HEK293T (cell line): ENCODE results near the gene SEMA3A.

ENCODE experiments used
- BHLHE40 ChIP-seq: fragments of 450-650 bp; IDR thresholded peaks from 2 replicates; pipeline ENCODE4 v1.6.1; 2016; ENCODE audit warnings: mild to moderate bottlenecking, moderate library complexity, borderline replicate concordance
- CTBP1 ChIP-seq: fragments of 450-650 bp; IDR thresholded peaks from 2 replicates; pipeline ENCODE4 v1.6.1; 2016; ENCODE audit warnings: borderline replicate concordance
- FOXA1 ChIP-seq: fragments of 450-650 bp; IDR thresholded peaks from 2 replicates; pipeline ENCODE4 v1.6.1; 2016; ENCODE audit warnings: mild to moderate bottlenecking
- FOXK2 ChIP-seq: fragments of 450-650 bp; IDR thresholded peaks from 2 replicates; pipeline ENCODE4 v1.6.1; 2016; ENCODE audit warnings: mild to moderate bottlenecking
- FOXM1 ChIP-seq: fragments of 450-650 bp; IDR thresholded peaks from 2 replicates; pipeline ENCODE4 v1.6.1; 2017; ENCODE audit warnings: mild to moderate bottlenecking, borderline replicate concordance
- L3MBTL2 ChIP-seq: fragments of 450-650 bp; conservative IDR thresholded peaks from 2 replicates; pipeline ENCODE4 v1.6.1; 2016; ENCODE audit warnings: mild to moderate bottlenecking
- NFRKB ChIP-seq: fragments of 450-650 bp; IDR thresholded peaks from 2 replicates; pipeline ENCODE4 v1.6.1; 2016; ENCODE audit warnings: mild to moderate bottlenecking, moderate library complexity
- SP1 ChIP-seq: fragments of 450-650 bp; IDR thresholded peaks from 2 replicates; pipeline ENCODE4 v1.6.1; 2017
- SUZ12 ChIP-seq: fragments of 450-650 bp; IDR thresholded peaks from 2 replicates; pipeline ENCODE4 v1.6.1; 2016; ENCODE audit warnings: mild to moderate bottlenecking
- TARDBP ChIP-seq: fragments of 450-650 bp; IDR thresholded peaks from 2 replicates; pipeline ENCODE4 v1.6.1; 2016
- ZNF384 ChIP-seq: fragments of 450-650 bp; IDR thresholded peaks from 2 replicates; pipeline ENCODE4 v1.6.1; 2016

GRCh38 chr7:84027678-84028077, 166.9 kb downstream of the SEMA3A start:
- no peak for TF ChIP-seq BHLHE40
- TF ChIP-seq FOXM1: no peak
- TF ChIP-seq NFRKB: no peak
- TF ChIP-seq ZNF384: no peak
- no peak for TF ChIP-seq SP1
- no peak for TF ChIP-seq FOXA1
- no peak for TF ChIP-seq TARDBP
- no peak for TF ChIP-seq SUZ12
- TF ChIP-seq FOXK2: no peak
- TF ChIP-seq CTBP1: no peak
- no peak for TF ChIP-seq L3MBTL2
